IgD-negative memory B cell (primary cell): ENCODE data around the gene PXN. TPM values are rescaled to one million over a fixed set of nuclear protein-coding genes. Genes with fewer than 3 reads are reported as not detected.
A peak's percentile ranks its signal among the peaks of the same experiment; 100 is the strongest.
"Not testable (repeated sequence)": the region's sequence is repeated elsewhere in the genome, so short reads cannot be mapped to it uniquely, and the experiment has no call there.

Experiments used
- H3K27ac Mint-ChIP-seq, 3 donors: one replicate each; pipeline ENCODE4 v1.8.0; 2020 to 2022; ENCODE audit warnings: mild to moderate bottlenecking in 3 of 3, mixed read lengths in 3 of 3, moderate library complexity in 1 of 3
- H3K27me3 Mint-ChIP-seq: one replicate; pipeline ENCODE4 v1.8.0; 2021; ENCODE audit warnings: mixed read lengths
- H3K36me3 Mint-ChIP-seq: one replicate; pipeline ENCODE4 v1.8.0; 2020; ENCODE audit warnings: mild to moderate bottlenecking, mixed read lengths
- H3K4me1 Mint-ChIP-seq, 3 donors: one replicate each; pipeline ENCODE4 v1.8.0; 2020 to 2022; ENCODE audit warnings: mixed read lengths in 3 of 3, mild to moderate bottlenecking in 1 of 3
- H3K4me3 Mint-ChIP-seq, 4 donors: one replicate each; pipeline ENCODE4 v1.8.0; 2020 to 2022; ENCODE audit warnings: mild to moderate bottlenecking in 4 of 4, mixed read lengths in 4 of 4, moderate library complexity in 3 of 4
- H3K9me3 Mint-ChIP-seq, 3 donors: one replicate each; pipeline ENCODE4 v1.8.0; 2020 to 2021; ENCODE audit warnings: mixed read lengths in 3 of 3, mild to moderate bottlenecking in 1 of 3
- polyA plus RNA-seq: library from polyadenylated mRNA; unstranded; fragments of 300-500 nt; fragmentation: Illumina TruSeq; gene quantifications from one replicate; pipeline ENCODE4 v1.2.3, GENCODE V29; 2021

The PXN gene
- polyA plus RNA-seq, 1 donor from 2014 or later, result 6.3 TPM

DNA sequence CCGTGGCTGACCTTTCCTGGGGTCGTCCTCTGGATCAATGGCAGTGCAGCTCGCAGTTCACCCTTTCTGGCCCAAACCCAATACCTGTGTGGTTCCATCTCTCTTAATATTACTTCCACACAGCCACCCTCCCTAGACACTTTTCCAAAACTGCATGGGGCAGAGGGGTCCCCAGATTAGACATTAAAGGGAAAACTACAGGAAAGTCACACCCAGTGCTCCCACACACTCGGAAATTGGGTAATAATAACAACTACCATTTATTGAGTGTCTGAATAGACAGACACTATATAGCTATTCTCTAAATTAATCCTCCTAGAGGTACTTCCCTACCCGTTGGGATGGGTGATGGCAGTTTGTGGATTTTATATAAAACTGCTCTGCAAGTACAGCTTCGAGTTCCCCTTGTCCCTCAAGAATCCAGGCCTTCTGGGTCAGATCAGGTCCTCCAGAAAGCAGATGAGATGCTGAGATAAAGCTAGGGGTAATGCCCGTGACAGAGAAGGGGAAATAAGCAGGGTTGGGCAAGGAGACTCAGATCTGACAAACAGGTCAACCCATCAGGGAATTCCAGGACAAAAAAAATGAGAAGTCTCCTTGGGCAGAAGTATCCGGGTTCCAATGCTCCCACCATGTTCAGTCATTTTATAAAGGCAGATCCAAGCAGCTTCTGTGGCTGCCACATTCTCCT, 795 bp upstream of the PXN start:
- no peaks in the 10 kb centered on the region for H3K9me3 Mint-ChIP-seq
- H3K4me3 Mint-ChIP-seq, result peak overlapping the region; percentile 82 to 92 (median 86)
- H3K36me3 Mint-ChIP-seq, result no peaks in the 10 kb centered on the region
- H3K27ac Mint-ChIP-seq, result peak overlapping the region in 2 of 3 donors; percentile 27 to 92
- H3K4me1 Mint-ChIP-seq, result peaks cover 3 to 12% (median 7%) of the 10 kb centered on the region in 3 donors
- peaks cover 27% of the 10 kb centered on the region for H3K27me3 Mint-ChIP-seq

DNA sequence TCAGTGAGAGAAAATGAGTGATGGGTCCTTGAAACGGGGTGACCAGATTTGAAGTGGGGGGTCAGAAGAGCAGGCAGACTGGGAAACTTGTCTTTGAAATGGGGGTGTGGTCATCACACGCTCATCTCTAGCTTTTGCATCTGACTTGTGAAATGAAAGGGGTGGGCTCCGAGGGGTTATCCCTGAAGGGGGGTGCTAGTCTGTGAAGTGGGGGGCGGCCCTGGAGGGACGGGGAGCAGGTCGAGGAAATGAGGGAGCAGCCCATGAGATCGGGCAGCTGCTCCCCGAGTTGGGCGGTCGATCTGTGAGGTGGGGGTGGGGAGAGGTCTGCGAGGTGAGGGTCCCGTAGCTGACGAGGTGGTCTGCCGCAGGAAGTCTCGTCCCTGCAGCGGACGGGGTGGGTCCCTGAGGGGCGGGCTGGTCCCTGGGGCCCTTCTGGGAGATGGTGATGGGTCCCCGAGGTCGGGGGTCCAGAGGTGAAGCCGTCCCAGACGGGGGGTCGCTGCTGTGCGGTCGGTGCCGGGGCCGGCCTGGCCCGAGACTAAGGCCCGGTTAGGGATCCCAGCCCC, 542 bp downstream of the PXN start:
- no peak overlapping the region for H3K27ac Mint-ChIP-seq
- peaks cover 30% of the 10 kb centered on the region for H3K27me3 Mint-ChIP-seq
- H3K4me1 Mint-ChIP-seq, result peaks cover 3 to 12% (median 7%) of the 10 kb centered on the region in 3 donors
- no peaks in the 10 kb centered on the region for H3K9me3 Mint-ChIP-seq
- H3K4me3 Mint-ChIP-seq, result peak overlapping the region; percentile 8 to 93 (median 85)
- H3K36me3 Mint-ChIP-seq, result no peaks in the 10 kb centered on the region

DNA sequence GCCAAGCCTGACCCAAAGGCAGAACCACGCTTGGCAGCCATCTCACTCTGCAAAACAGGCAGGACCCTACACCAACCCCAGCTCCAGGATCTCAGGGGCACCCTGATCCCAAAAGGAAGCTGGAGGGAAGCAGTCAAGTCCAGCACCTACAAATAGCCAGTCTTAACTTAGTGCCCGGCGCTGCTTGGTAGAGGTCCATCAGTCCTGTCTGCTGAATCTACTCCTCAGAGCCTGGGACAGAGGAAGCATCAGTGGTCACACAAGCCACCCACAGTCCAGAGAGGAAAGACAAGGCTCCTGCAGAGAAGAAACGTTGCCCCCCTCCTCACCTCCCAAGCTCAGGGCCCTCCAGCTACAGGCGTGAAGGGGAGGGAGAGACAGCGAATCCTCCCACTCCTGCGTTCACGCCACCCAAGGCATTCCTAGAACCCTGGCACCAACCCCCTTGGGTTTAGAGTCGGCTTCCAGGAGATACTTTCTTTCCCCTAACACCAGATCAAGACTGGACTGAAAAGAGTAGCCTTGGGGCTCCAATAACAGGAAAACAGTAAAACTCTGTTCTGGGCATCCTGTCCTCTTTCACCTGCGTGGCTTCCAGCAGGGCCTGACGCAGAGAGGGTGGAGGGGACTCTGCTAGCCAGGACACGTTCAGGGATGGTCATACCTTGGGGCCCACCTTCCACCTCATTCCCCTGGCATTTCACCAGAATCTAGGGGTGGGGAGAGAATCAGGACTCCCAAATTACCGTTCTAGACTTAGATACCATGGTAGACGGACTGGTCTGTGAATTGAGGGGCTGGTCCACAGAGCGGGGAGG, 1.2 kb downstream of the PXN start:
- Mint-ChIP-seq H3K4me1 (peaks cover 3 to 12% (median 7%) of the 10 kb centered on the region in 3 donors), H3K4me3 (peak overlapping the region; percentile 8 to 93 (median 85)), H3K27ac (no peak overlapping the region), H3K27me3 (peaks cover 34% of the 10 kb centered on the region), H3K36me3 (no peaks in the 10 kb centered on the region), H3K9me3 (no peaks in the 10 kb centered on the region)

DNA sequence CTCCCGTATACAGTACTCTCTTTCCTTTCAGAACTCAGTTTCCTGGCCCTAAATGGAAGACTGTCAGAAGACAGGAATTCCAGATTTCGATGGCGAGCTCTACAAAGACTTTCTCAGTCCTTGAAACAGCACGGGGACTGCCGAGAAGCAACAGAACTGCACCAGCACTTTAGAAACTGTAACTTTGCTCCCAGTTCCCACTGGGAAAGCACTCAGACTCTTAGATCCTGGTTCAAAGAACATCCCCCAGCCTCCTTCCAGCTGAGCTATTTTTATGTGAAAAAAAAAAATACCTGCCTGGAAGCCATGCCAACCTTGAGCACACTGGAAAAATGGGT, 1.8 kb downstream of the PXN start:
- no peak overlapping the region for H3K27ac Mint-ChIP-seq
- peaks cover 3 to 12% (median 7%) of the 10 kb centered on the region in 3 donors for H3K4me1 Mint-ChIP-seq
- no peaks in the 10 kb centered on the region for H3K36me3 Mint-ChIP-seq
- no peaks in the 10 kb centered on the region for H3K9me3 Mint-ChIP-seq
- peaks cover 33% of the 10 kb centered on the region for H3K27me3 Mint-ChIP-seq
- H3K4me3 Mint-ChIP-seq, result peak overlapping the region in 2 of 4 donors; percentile 8 to 82

DNA sequence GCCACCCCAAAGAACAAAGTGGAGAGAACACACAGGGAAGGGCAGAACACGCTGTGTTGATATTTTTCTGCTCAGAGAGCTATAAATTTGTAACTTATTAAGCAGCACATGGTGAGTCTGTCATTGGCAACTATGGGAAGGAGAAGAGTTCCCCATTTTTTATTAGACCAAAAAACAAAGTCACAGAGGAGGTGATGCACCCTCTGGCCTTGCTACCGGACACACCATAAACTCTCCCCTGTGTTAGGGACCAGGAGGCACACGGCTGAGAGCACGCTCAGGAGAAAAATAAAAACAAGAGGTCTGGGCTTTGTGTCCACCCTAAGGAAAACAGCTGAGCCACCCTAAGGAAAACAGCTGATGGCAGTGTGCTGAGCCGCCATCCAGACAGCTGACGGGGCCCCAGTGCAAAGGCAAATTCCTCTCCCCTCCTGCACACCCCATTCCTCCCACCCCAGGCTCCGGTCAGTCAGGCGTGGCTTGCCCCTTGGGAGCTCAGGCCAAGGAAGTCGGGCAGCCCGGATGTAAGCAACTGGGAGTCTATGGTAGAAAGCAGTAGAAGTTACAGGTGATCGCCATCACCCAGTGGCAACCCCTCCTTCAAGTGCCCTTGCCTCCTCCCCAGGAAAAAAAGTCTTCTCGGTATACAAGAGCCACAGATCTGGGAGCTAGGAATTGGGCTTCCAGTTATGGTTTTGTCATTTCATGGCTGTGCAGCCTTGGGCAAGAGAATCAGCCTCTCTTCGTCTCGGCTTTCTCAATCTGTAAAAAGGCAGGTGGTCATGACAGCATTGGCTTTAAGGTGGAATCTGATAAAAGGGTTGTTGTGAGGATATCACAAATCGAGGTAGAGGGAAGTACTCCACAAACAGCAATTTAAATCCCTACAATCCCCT, 2.4 kb downstream of the PXN start:
- Mint-ChIP-seq H3K4me3 (peak overlapping the region in 3 of 4 donors; percentile 25 to 44 (median 30)), H3K4me1 (peaks cover 3 to 12% (median 7%) of the 10 kb centered on the region in 3 donors), H3K36me3 (no peaks in the 10 kb centered on the region), H3K9me3 (no peaks in the 10 kb centered on the region), H3K27me3 (peaks cover 33% of the 10 kb centered on the region), H3K27ac (no peak overlapping the region)

DNA sequence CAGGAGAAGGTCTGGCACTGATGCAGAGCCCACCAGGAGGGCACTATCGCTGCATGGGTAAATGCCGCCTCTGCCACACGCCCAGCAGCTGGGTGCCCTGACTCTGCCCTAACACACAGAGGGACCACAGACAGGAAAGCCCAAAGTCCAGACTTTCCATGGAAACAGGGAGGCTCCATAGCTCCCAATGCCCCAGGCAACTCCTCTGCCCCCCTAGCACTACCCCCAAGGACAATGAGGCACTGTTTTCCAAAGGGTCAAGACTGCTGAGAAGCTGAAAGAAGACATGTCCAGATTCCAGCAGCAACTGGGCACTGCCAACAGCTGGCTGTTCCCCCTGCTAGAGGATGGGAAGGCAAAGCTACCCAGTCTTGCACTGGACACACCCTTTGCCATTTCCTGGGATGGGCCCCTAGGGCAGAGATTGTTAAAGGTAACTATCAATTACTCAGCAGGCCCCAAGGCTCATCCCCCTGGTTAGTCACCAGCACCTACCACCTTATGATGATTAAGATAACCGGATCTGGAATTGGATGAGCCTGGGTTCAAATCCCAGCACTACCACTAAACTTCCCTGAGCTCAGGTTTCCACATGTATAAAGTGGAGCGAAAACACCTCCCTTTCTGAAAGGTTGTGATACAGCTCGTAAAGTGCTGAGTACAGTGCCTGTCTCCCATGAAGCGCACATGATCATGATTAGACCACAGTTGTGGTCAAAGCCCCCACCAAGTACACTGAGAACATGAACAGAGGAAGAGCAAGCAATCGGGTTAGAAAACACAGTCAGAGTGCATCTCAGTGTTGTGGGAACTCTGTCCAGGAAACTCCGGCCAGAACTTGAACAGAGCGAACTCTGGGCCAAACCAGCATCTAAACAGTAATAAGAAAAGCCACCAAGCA, 3.3 kb downstream of the PXN start:
- Mint-ChIP-seq H3K27me3 (peaks cover 36% of the 10 kb centered on the region), H3K9me3 (peaks cover 0 to 3% (median 0%) of the 10 kb centered on the region in 3 donors), H3K4me1 (peaks cover 3 to 12% (median 7%) of the 10 kb centered on the region in 3 donors), H3K4me3 (peak overlapping the region; percentile 25 to 65 (median 37)), H3K36me3 (no peaks in the 10 kb centered on the region), H3K27ac (no peak overlapping the region)

DNA sequence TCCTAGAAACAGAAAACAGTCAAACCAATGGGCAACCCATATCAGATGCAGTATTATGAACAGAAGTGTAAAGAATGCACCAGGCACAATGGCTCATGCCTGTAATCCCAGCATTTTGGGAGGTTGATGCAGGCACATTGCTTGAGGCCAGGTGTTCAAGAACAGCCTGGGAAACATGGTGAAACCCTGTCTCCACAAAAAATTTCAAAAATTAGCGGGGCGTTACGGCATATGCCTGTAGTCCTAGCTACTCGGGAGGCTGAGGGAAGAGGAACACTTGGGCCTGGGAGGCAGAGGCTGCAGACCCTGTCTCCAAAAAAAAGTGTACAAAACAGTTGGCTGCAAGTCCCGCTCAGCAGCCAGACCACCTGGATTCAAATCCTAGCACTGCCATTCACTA, 4.9 kb downstream of the PXN start:
- Mint-ChIP-seq H3K4me1 (peaks cover 3 to 8% (median 7%) of the 10 kb centered on the region in 3 donors), H3K27me3 (peaks cover 40% of the 10 kb centered on the region), H3K36me3 (no peaks in the 10 kb centered on the region), H3K4me3 (no peak overlapping the region), H3K27ac (peak overlapping the region in 1 of 3 donors; percentile 31), H3K9me3 (peaks cover 0 to 4% (median 0%) of the 10 kb centered on the region in 3 donors)

DNA sequence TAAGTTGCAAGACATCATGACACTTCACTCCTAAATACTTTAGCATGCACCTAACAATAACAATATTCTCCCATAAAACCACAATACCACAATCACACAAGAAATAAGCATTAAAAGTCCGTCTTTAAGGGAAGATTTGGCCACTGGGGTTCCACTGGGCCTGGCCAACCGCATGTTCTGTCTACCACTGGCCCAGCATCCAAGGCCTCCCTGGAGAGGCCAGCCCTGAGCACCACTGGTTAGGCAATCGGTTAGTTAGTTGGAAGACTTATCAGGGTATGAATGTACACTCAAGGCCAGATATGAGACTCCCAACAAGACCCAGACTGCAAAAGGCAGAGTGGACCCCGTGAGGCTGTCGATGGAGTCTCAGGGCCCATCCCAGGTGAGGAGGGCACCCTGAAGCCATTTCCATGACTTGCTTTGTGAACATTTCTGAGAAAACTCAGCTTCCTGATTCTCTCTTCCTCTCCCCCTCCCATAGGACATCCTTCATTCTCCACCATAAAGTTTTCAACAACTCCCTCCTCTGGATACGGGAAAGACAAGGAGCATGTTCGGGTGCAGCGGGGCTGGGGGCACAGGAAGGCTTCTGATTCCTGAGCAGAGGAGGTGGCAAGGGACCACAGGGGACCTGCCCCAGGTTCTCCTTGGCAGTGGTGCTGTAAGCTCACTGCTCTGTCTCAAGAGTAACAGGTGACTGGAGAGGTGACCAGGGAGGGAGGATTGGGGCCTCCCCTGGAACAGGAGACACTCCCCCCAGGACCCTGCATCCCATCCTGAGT, 5.9 kb downstream of the PXN start:
- H3K27me3 Mint-ChIP-seq, result peaks cover 42% of the 10 kb centered on the region
- H3K4me1 Mint-ChIP-seq, result peaks cover 3 to 4% (median 3%) of the 10 kb centered on the region in 3 donors
- peaks cover 0 to 4% (median 0%) of the 10 kb centered on the region in 3 donors for H3K9me3 Mint-ChIP-seq
- no peaks in the 10 kb centered on the region for H3K36me3 Mint-ChIP-seq
- H3K27ac Mint-ChIP-seq, result no peak overlapping the region
- no peak overlapping the region for H3K4me3 Mint-ChIP-seq

DNA sequence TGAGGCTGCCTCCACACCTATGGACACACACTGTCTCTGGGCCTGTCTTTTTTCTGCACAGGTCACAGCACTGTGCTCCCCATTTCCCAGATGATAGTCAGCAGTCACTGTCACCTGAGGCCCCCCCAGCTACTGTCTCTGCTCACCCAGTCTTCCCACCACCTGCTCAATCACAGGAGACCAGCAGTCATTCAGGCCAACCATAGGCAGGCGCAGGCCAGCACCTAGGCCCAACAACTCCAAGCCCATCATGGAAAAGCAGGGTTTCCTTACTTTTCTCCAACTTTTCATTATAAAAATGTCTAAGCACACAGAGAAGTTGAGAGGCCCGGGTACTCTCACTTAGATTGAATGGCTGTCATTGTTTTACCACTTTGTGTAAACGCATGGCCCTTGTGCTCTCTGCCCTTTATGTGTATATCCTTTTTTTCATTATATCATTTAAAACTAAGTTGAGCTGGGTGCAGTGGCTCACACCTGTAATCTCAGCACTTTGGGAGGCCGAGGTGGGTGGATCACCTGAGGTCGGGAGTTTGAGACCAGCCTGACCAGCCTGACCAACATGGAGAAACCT, 7.1 kb downstream of the PXN start:
- Mint-ChIP-seq H3K36me3 (no peaks in the 10 kb centered on the region), H3K9me3 (peaks cover 0 to 4% (median 0%) of the 10 kb centered on the region in 3 donors), H3K27ac (peak overlapping the region in 1 of 3 donors; percentile 94), H3K4me1 (peaks cover 2 to 10% (median 4%) of the 10 kb centered on the region in 3 donors), H3K4me3 (no peak overlapping the region), H3K27me3 (peaks cover 36% of the 10 kb centered on the region)

DNA sequence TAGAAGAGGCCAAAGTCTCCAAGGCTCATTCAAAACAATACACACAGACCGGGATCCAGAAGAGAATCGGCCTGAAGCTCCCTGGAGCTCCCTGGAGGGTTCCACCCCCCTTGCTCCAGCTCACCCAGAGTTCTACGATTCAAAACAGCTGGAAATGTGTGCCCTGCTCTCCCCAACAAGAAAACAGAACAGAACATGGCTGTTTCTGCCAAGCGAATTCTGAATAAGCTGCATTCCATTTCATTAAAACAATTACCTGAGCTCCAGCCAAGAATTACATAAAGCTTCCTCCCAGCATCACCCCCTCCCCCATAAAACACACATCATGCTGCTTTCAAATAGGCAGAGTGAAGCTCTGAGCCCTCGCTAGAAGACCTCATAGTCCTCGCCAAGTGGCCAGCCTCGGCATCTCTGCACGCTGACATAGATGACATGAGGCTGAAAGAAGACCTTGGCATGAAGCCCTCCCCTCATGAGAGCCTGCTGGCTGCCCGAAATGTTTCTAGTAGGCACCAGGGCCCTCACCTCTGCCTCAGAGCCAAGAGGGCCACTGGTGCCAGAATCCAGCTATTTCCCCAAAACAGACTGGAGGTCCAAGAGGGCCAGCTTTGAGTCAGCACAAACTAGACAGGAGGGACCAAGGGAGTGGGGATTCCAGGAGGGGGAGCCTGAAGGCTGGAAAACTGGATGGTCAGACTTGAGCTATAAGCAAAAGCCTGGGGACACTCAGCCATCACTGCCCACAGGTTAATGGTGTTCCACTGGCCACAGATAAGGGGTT, 8.3 kb downstream of the PXN start:
- peaks cover 35% of the 10 kb centered on the region for H3K27me3 Mint-ChIP-seq
- H3K9me3 Mint-ChIP-seq, result peaks cover 0 to 4% (median 0%) of the 10 kb centered on the region in 3 donors
- H3K4me1 Mint-ChIP-seq, result peaks cover 10 to 16% (median 12%) of the 10 kb centered on the region in 3 donors
- H3K36me3 Mint-ChIP-seq, result no peaks in the 10 kb centered on the region
- peak overlapping the region in 1 of 3 donors; percentile 14 for H3K27ac Mint-ChIP-seq
- no peak overlapping the region for H3K4me3 Mint-ChIP-seq

DNA sequence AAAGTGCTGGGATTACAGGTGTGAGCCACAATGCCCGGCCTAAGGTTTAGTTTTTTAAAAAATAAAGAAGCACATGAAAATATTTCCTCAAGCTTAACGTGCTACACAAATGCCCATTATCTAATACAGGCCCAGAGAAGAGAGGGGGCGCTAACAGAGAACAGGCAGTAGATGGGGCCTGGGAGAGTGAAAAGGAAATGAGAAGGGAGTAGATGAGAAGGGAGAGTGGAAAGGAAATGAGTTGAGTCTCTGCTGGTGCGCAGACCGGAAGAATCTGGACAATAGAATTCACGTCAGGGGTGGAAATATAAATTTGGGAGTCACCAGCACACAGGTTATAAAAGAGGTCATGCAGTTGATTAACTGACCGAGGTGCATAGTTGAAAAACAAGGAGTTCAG, 10.7 kb downstream of the PXN start:
- Mint-ChIP-seq H3K4me1 (peaks cover 22 to 31% (median 30%) of the 10 kb centered on the region in 3 donors), H3K9me3 (peaks cover 0 to 4% (median 0%) of the 10 kb centered on the region in 3 donors), H3K27ac (peak overlapping the region in 1 of 3 donors; percentile 50), H3K4me3 (no peak overlapping the region), H3K36me3 (no peaks in the 10 kb centered on the region), H3K27me3 (peaks cover 43% of the 10 kb centered on the region)

DNA sequence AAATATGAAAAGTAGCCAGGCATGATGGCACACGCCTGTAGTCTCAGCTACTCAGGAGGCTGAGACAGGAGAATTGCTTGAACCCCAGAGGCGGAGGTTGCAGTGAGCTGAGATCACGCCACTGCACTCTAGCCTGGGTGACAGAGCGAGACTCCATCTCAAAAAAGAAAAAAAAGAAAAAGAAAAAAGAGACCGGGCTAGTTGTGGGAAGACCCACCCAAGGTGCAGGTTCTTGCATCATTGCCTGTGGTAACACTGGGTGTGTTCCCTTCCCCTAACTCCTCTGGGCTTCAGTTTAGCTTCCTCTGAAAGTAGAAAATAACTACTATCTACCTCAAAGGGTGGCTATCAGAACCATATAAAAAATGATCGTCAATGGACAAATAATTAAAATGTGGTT, 12.2 kb downstream of the PXN start:
- peak overlapping the region; percentile 53 to 90 (median 66) for H3K4me3 Mint-ChIP-seq
- peaks cover 53% of the 10 kb centered on the region for H3K27me3 Mint-ChIP-seq
- peak overlapping the region; percentile 41 to 86 (median 71) for H3K27ac Mint-ChIP-seq
- not testable (repeated sequence) for H3K9me3 Mint-ChIP-seq, H3K36me3 Mint-ChIP-seq
- H3K4me1 Mint-ChIP-seq, result peaks cover 26 to 36% (median 34%) of the 10 kb centered on the region in 3 donors
